Spleen (tissue), 11 donors: ENCODE measurements around the gene GABRE. TPM values are rescaled to one million over a fixed set of nuclear protein-coding genes. Genes with fewer than 3 reads are reported as not detected.

Source experiments
- DNase-seq: peaks from one replicate; pipeline ENCODE4 v3.0.0-alpha.2; 2020
- H3K27ac ChIP-seq, 8 donors: fragments of 200-600 bp; sonication (generic) in 7 of 8; 1 replicate in 4 of 8; 2 replicates in 4 of 8; pipeline versions ENCODE4 v1.5.0 to v1.8.0; 2016 to 2021; ENCODE audit warnings: inconsistent platforms in 4 of 8, mild to moderate bottlenecking in 4 of 8, moderate library complexity in 1 of 8
- H3K27me3 ChIP-seq, 7 donors: fragments of 200-600 bp; sonication (generic) in 6 of 7; replicated peaks in 1 of 7; 1 replicate in 4 of 7; 2 replicates in 3 of 7; pipeline versions ENCODE4 v1.5.0 to v1.8.0; 2016 to 2021; ENCODE audit warnings: inconsistent platforms in 3 of 7, mild to moderate bottlenecking in 1 of 7
- H3K36me3 ChIP-seq, 6 donors: fragments of 200-600 bp; sonication (generic) in 5 of 6; 1 replicate in 4 of 6; 2 replicates in 2 of 6; pipeline versions ENCODE4 v1.5.0 to v1.8.0; 2016 to 2021; ENCODE audit warnings: inconsistent platforms in 2 of 6
- H3K4me1 ChIP-seq, 6 donors: fragments of 200-600 bp; sonication (generic) in 5 of 6; 1 replicate in 3 of 6; 2 replicates in 3 of 6; pipeline versions ENCODE4 v1.5.0 to v1.8.0; 2016 to 2021; ENCODE audit warnings: inconsistent platforms in 3 of 6
- H3K4me3 ChIP-seq, 8 donors: fragments of 200-600 bp; sonication (generic) in 7 of 8; 1 replicate in 4 of 8; 2 replicates in 4 of 8; pipeline versions ENCODE4 v1.5.0 to v1.8.0; 2016 to 2021; ENCODE audit warnings: inconsistent platforms in 4 of 8, mild to moderate bottlenecking in 4 of 8, moderate library complexity in 2 of 8
- H3K9me3 ChIP-seq, 8 donors: fragments of 200-600 bp; sonication (generic) in 7 of 8; 1 replicate in 4 of 8; 2 replicates in 4 of 8; pipeline versions ENCODE4 v1.5.0 to v1.8.0; 2016 to 2021; ENCODE audit warnings: inconsistent platforms in 4 of 8
- CTCF ChIP-seq, 11 experiments: fragments of 200-600 bp in 7 of 11; fragments of 450-650 bp in 4 of 11; sonication (generic) in 4 of 11; IDR thresholded peaks in 8 of 11; conservative IDR thresholded peaks in 3 of 11; 1 replicate in 7 of 11; 2 replicates in 4 of 11; pipeline versions ENCODE4 v1.4.0 to v1.8.0; 2016 to 2021; ENCODE audit warnings: antibody characterized with exemption in 11 of 11, inconsistent platforms in 4 of 11, mild to moderate bottlenecking in 1 of 11
- POLR2A ChIP-seq, 3 donors: fragments of 450-650 bp; IDR thresholded peaks; one replicate each; pipeline ENCODE4 v1.5.1; 2017; ENCODE audit warnings: antibody characterized with exemption in 3 of 3, mild to moderate bottlenecking in 1 of 3
- POLR2AphosphoS5 ChIP-seq, 3 donors: sonication (generic); formaldehyde crosslinking; IDR thresholded peaks; one replicate each; pipeline ENCODE4 v1.5.1; 2017; ENCODE audit warnings: antibody characterized with exemption in 3 of 3
- WGBS, 5 donors: extraction: QIAGEN DNeasy Blood & Tissue Kit in 3 of 5; methylation state at CpG; one replicate each; pipeline versions ENCODE4 v1.1.5 to v1.1.7; 2013 to 2018; 5-methylcytosine and 5-hydroxymethylcytosine counted together
- intact Hi-C: fragments of 100-400 bp; cut with DNase I; formaldehyde crosslinking; loops from one replicate; pipeline ENCODE4 v1.15.0; 2023; ENCODE audit warnings: low total_unique reads
- polyA plus RNA-seq, 3 donors: library from polyadenylated mRNA; stranded (reverse); fragments of 200-250 nt; gene quantifications; one replicate each; pipeline ENCODE4 v1.2.1, GENCODE V29; 2013
- total RNA-seq, 7 donors: library from RNA; depleted of rRNA in 3 of 7; stranded (reverse); fragments of >200 nt in 3 of 7; fragmentation: NEBNext Ultra II Directional in 4 of 7; extraction: Animal tissue kit (Norgen Biotek cat#: 25700) in 4 of 7; gene quantifications; one replicate each; pipeline versions ENCODE4 v1.1.0 to v1.2.1, GENCODE V29; 2016 to 2021
- donor health status: healthy with polysubstance abuse.
- donor health status: DM: no; HTN: no; CAD: no; lungs with moderate emphysema.
- donor health status: DM: no; HTN: no; CAD: no.
- donor health status: Bipolar disorder and iron deficiency.
- donor health status: healthy.
- donor health status: DM: no; HTN: no; CAD: no.
- donor health status: DM: yes; HTN: yes; CAD: no.

The GABRE gene
- total and polyA plus RNA-seq, 10 donors = 1.8 to 32.6 (median 19.7) TPM

GRCh38 chrX:151977923-151978322 is 3.4 kb upstream of the GABRE start:
- TF ChIP-seq POLR2A (IDR thresholded peaks at IDR 0.05) = no peak
- TF ChIP-seq CTCF (IDR thresholded peaks at IDR 0.05 in 8 of 11, conservative IDR thresholded peaks at IDR 0.05 in 3 of 11) = no peak
- no peak for TF ChIP-seq POLR2AphosphoS5 (IDR thresholded peaks at IDR 0.05)
- H3K36me3 ChIP-seq = no peaks in the 10 kb centered on the region
- H3K9me3 ChIP-seq = no peaks in the 10 kb centered on the region
- peaks cover 0 to 26% (median 11%) of the 10 kb centered on the region in 7 donors for H3K27me3 ChIP-seq
- no peak overlapping the region for H3K27ac ChIP-seq
- 71 to 100% (median 89%) methylated on average over 1 of the region's 1 CpG for WGBS, 5 donors
- DNase-seq = no peak
- no peaks in the 10 kb centered on the region for H3K4me1 ChIP-seq
- no peak overlapping the region for H3K4me3 ChIP-seq
- intact Hi-C loops = no loop called here

GRCh38 chrX:151977009-151977408 is 2.5 kb upstream of the GABRE start:
- no peak overlapping the region for H3K4me3 ChIP-seq
- H3K36me3 ChIP-seq = no peaks in the 10 kb centered on the region
- no peak for DNase-seq
- no peaks in the 10 kb centered on the region for H3K4me1 ChIP-seq
- WGBS, 5 donors = 65 to 84% (median 72%) methylated on average over 5 of the region's 5 CpGs
- intact Hi-C loops = no loop called here
- H3K9me3 ChIP-seq = no peaks in the 10 kb centered on the region
- H3K27me3 ChIP-seq = peaks cover 0 to 30% (median 11%) of the 10 kb centered on the region in 7 donors
- no peak overlapping the region for H3K27ac ChIP-seq
- TF ChIP-seq POLR2A (IDR thresholded peaks at IDR 0.05) (no peak), POLR2AphosphoS5 (IDR thresholded peaks at IDR 0.05) (no peak), CTCF (IDR thresholded peaks at IDR 0.05 in 8 of 11, conservative IDR thresholded peaks at IDR 0.05 in 3 of 11) (no peak)

- Histone ChIP-seq H3K9me3 (no peaks in the 10 kb centered on the region), H3K36me3 (no peaks in the 10 kb centered on the region), H3K27me3 (peaks cover 0 to 30% (median 11%) of the 10 kb centered on the region in 7 donors), H3K4me1 (no peaks in the 10 kb centered on the region), H3K4me3 (no peak overlapping the region), H3K27ac (no peak overlapping the region)
- WGBS, 5 donors = 80 to 94% (median 89%) methylated on average over 5 of the region's 5 CpGs
- no peak for DNase-seq
- intact Hi-C loops = no loop called here
- TF ChIP-seq POLR2A (IDR thresholded peaks at IDR 0.05) = no peak
These were observed 1.3 kb upstream of the GABRE start for GRCh38 chrX:151975736-151976275.

- no peak for DNase-seq
- TF ChIP-seq CTCF (IDR thresholded peaks at IDR 0.05 in 8 of 11, conservative IDR thresholded peaks at IDR 0.05 in 3 of 11) (no peak), POLR2A (IDR thresholded peaks at IDR 0.05) (no peak), POLR2AphosphoS5 (IDR thresholded peaks at IDR 0.05) (no peak)
- Histone ChIP-seq H3K36me3 (no peaks in the 10 kb centered on the region), H3K9me3 (no peaks in the 10 kb centered on the region), H3K27me3 (peaks cover 0 to 30% (median 11%) of the 10 kb centered on the region in 7 donors), H3K4me3 (no peak overlapping the region), H3K4me1 (no peaks in the 10 kb centered on the region), H3K27ac (no peak overlapping the region)
- WGBS, 5 donors = 69 to 75% (median 72%) methylated on average over 5 to 8 of the region's 8 CpGs
- intact Hi-C loops = no loop called here
These were observed 735 bp upstream of the GABRE start for GRCh38 chrX:151975228-151975593.
